GM19099 (cell line): Measurements from ENCODE around the gene ZNF697.

ENCODE experiments used
- POLR2A ChIP-seq: IDR thresholded peaks from 3 replicates; pipeline ENCODE4 v1.6.1; 2011; ENCODE audit warnings: low read depth; ENCODE audit not compliant: insufficient read length; ENCODE audit errors: extremely low read depth

ZNF697 gene

GRCh38 chr1:119594376-119594775, 53.7 kb downstream of the ZNF697 start:
- no peak for TF ChIP-seq POLR2A

- no peak for TF ChIP-seq POLR2A
Measured at GRCh38 chr1:119593805-119594204, 54.3 kb downstream of the ZNF697 start.

GRCh38 chr1:119590393-119590792, 57.7 kb downstream of the ZNF697 start:
- TF ChIP-seq POLR2A: no peak

- TF ChIP-seq POLR2A: no peak
Measured at GRCh38 chr1:119588621-119589020, 59.4 kb downstream of the ZNF697 start.

GRCh38 chr1:119587341-119587740, 60.7 kb downstream of the ZNF697 start:
- no peak for TF ChIP-seq POLR2A

- no peak for TF ChIP-seq POLR2A
Measured at GRCh38 chr1:119582801-119583200, 65.3 kb downstream of the ZNF697 start.

- TF ChIP-seq POLR2A: no peak
Measured at GRCh38 chr1:119573886-119574285, 74.2 kb downstream of the ZNF697 start.
